HG03520 (cell line): ENCODE measurements around the gene BET1L.
"Not testable (repeated sequence)": the region's sequence is repeated elsewhere in the genome, so short reads cannot be mapped to it uniquely, and the experiment has no call there.

ENCODE experiments used
- ATAC-seq: cut with Tn5 transposase; IDR thresholded peaks from one replicate; pipeline ENCODE4 v1.9.1; 2021; ENCODE audit warnings: mild to moderate bottlenecking, moderate library complexity; ENCODE audit not compliant: unreplicated experiment

BET1L gene, protein sequence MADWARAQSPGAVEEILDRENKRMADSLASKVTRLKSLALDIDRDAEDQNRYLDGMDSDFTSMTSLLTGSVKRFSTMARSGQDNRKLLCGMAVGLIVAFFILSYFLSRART

DNA sequence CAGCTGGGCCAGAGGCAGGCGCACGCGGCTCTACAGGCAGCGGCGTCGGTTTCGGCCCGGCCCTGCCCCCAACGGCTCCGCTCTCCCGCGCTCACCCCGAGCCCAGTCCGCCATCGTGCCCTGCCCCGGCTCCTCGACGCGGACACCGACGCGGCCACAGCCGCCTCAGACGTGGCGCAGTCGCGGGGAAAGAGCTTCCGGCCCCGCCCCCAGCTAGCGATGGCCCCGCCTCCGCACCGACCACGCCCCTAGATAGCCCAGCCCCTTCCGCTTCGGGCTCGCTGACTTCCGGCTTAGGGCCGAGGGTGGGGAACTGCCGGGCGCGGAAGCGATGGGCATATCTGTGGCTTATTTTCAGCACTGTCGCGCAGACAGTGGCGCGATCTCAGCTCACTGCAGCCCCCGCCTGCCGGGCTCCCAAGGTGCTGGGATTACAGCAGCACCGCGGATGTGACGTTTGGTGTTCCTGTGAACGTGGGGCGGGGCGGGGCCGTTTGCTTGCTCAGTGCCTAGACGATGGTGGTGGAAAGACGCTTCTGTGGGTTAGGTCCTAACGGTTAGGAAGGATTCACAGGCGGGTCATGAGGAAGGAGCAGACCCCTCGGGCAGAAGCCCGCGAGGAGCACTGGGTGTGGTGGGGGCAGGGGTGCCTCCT lies at the start of gene BET1L, which contains the start of gene RIC8A:
Gene BET1L (minus strand): TSS at position 192 of the 655 bp plus-strand sequence. CDS start 78 bp downstream, at position 114.
Gene RIC8A (plus strand): TSS at position 501 of the 655 bp plus-strand sequence. CDS start 1,147 bp downstream, outside the sequence.
- ATAC-seq: peak; percentile 76

DNA sequence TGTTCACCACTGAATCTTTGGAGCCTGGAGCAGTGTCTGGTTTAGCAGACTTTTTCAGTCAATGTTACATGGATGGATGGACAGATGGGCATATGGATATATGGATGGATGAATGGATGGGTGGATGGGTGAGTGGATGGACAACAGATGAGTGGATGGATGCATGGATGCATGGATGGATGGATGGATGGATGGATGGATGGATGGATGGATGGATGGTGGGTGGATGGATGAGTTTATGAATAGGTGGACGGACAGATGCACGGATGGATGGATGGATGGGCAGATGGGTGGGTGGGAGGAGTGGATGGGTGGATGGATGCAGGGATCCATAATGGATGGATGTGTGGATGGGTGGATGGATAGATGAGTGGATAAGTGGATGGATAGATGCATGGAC lies 48.6 kb upstream of the BET1L start:
- no peak for ATAC-seq

DNA sequence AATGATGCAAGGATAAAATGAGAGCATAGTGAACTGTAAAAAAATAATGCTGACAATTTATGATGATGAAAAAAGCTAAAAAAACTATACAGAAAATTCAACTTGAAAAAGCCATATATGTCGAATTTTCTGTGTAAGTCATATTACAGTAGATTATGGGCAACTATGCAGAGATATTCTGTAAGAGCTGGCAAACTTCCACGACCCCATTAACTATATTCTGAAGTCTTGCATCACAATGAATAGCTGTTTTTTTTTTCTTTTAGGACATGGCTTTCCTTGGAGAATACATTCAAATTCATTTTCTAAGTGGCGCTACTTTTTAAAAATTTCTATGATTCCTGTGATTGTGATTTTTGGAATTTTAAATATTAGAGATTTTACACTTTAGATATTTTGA lies 48.0 kb upstream of the BET1L start:
- ATAC-seq: no peak

DNA sequence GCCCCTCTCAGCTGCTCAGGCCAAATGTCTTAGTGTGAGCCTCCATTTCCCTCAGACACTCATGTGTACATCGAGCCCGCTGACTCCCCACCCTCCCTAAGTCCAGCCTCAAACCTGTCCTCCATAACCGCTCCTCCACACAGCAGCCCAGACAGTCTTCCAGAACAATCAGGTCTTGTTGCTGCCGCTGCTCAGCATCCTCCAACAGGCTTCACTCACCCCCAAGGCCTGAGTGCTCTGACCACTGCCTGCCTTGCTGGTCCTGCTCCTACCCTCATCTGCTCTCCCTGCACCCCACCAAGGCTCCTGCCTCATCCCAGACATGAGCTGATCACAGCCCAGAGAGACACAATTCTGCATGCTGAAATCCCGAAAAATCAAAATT lies 46.7 kb upstream of the BET1L start:
- no peak for ATAC-seq

DNA sequence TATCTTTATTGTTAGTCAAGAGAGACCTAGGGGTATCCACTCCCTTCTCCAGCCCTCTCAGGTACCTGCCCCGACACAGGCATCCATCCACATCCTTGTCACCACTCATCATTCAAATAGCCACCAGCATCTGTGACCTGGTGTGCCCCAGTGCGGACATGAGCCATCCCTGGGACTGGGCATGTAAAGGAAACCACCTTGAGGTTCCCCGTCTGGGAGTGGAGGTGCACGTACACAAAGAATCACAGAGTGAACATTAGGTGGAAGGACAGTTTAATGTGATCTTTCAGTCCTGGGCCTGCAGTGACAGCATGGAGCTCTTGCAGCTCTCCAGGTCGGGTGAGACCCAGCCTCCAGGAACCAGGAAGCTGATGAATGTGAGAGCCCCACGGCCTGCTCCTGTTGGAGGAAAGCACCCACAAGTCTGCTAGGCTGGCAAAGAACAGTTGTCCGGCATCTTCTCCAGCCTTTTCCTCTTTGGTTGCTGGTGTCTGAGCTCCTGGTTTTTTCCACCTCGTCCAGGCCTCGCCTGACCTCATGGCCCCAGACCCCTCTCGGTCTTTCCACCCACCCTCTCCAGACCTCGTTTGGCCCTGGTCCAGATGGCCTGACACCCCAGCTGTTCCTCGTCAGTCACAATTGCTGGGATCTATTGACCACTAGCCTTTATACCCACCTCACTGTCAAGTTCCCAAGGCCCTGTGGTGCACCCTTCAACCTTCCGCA lies 46.1 kb upstream of the BET1L start:
- no peak for ATAC-seq

DNA sequence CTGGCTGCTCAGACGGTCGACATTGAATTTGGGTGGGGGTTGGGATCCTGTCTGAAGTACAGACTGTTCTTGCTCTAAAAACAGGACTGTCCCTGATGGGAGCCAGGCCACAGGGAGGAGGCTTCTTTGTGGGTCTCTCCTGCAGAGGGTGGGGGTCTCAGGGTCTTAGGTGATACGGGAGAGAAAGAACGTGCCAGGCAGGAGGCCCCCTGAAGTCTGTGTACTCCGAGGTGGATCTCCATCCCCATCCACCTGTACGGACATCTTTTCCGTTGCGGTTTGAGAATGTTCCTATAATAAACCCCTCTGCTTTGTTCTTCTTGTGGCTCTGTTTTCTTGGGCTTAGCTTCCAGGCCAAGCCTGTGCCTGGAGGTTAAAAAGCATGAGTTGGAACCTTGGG lies 45.5 kb upstream of the BET1L start:
- ATAC-seq: no peak

DNA sequence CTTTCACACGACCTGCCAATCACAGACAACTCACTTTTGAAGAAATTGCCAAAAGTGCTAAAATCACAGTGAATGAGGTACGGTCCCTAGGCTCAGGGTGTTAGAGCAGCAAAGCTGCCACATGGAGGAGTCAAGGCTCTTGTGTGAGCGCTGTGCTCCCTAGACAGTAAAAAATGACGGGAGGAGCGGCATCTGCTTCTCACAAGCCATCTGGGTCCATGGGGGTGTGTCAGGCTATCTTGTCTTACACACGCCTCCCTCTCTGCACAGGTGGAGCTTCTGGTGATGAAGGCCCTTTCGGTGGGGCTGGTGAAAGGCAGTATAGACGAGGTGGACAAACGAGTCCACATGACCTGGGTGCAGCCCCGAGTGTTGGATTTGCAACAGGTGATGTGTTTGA lies 44.4 kb upstream of the BET1L start:
- ATAC-seq: no peak

DNA sequence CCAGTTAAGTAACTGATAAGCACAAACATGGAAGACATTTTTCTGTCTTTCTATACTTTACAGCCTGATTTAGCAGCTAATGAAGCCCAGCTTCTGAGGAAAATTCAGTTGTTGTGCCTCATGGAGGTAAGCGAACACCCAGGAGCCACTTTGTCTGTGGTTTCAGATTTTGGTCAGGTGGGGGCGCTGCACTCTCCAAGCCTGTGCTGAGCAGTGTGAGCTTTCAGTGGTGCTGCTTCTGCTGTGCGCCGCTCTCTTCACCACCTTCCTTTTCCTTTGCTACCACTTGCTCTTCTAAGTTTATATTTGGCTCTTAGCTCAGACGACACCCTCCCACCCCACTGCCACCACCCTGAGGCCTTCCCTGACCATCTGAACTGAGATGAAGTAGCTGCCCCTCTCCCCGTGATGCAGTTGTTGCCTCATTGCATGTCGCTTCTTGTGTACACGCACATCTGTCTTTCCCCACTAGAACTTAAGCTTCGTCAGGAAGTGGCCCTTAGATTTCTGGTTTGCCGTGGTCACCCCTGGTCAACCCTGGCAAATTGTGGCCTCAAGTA lies 43.6 kb upstream of the BET1L start:
- ATAC-seq: no peak

DNA sequence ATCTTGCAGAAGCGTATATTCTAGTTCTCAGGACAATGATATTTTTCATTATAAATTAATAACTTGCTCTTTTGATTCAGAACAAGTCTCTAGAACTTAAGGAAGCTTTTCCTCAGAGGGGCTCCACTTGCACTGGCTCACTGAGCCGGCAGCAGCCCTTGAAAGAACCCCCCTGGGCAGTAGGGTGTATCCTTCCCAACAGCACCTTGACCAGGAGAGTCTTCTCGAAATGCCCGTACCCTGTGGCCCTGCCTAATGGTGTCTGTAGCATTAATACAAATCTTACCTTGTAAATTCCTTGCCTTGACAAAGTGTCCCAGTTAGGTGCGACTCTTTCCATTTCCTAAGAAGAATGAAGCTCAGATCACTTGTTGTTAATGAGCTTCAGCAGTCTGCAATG lies 43.1 kb upstream of the BET1L start:
- no peak for ATAC-seq

DNA sequence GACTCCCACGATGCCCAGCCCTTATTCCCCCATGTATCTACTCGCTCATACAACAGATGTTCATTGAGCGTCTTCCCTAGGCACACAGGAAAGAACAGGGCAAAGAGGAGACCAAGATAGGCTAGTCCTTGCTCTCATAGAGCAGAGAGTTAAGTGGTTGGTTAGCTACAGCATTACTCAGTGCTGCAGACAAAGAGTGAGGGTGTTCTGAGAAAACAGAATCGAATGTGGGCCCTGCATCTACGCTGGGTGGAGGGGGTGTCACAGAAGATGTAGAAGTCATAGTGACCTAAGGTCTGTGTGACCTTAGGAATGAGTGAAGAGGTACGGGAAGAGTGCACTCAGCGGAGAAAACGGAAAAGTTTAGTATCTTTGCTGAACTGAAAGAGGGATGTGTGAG lies 41.9 kb upstream of the BET1L start:
- ATAC-seq: no peak

DNA sequence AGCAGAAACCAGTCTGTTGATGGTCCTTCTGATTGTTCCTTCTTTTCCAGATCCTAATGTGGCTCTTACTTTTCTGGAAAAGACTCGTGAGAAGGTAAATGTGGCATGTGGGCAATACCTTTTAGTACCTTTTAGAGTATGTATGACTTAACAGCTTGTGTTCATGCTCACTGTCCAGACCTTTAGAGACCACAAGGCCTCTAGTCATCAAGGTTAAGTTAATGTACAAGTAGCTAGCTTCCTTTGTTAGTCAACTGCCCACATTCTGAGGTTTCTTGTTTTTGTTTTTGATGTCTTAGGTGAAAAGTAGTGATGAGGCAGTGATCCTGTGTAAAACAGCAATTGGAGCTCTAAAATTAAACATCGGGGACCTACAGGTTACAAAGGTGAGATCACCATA lies 37.2 kb upstream of the BET1L start:
- no peak for ATAC-seq

DNA sequence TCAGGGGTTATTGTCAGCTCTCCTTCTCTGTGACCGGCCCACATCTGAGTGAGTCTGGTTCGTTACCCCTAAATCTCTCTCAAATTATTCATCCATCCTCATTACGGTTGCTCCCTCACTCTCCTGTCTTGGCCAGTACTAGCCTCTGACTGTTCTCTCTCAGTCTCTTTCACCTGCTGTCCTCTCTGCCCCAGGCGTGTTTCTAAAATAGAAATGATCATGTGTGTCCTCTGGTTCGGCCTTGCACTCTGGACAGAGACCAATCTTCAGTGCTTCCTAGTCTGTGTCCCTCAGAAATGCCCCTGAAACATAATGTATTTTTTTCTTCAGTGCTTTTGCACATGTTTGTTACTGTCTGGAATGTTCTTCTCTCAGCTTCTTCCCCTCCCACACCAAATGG lies 34.4 kb upstream of the BET1L start:
- ATAC-seq: no peak

DNA sequence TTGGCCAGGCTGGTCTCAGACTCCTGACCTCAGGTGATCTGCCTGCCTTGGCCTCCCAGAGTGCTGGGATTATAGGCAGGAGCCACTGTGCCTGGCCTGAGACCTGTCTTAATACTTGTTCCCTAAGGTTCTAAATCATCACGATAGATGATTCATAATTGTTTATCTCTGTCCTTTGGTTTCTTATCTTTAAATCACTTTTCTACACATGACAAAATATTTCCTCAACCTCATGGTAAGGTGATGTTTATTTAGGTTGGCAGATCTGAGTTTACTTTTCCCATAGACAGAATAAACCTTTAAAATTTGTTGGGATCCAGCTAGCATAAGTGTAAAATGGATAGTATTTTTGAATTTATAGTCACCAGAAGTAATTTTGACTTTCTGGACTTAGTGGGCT lies 33.1 kb upstream of the BET1L start:
- no peak for ATAC-seq

DNA sequence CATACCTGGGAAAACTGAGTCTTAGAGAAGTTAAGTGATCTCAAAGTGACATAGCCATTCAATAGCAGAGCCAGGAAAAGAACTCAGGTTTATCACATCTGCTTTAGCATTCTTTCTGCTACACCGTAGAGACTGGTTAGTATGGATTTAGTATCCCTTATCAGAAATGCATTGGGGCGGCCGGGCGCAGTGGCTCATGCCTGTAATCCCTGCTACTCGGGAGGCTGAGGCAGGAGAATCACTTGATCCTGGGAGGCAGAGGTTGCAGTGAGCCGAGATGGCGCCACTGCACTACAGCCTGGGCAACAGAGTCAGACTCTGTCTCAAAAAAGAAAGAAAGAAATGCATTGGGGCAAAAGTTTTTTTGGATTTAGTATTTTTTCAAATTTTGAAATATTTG lies 31.1 kb upstream of the BET1L start:
- not testable (repeated sequence) for ATAC-seq

DNA sequence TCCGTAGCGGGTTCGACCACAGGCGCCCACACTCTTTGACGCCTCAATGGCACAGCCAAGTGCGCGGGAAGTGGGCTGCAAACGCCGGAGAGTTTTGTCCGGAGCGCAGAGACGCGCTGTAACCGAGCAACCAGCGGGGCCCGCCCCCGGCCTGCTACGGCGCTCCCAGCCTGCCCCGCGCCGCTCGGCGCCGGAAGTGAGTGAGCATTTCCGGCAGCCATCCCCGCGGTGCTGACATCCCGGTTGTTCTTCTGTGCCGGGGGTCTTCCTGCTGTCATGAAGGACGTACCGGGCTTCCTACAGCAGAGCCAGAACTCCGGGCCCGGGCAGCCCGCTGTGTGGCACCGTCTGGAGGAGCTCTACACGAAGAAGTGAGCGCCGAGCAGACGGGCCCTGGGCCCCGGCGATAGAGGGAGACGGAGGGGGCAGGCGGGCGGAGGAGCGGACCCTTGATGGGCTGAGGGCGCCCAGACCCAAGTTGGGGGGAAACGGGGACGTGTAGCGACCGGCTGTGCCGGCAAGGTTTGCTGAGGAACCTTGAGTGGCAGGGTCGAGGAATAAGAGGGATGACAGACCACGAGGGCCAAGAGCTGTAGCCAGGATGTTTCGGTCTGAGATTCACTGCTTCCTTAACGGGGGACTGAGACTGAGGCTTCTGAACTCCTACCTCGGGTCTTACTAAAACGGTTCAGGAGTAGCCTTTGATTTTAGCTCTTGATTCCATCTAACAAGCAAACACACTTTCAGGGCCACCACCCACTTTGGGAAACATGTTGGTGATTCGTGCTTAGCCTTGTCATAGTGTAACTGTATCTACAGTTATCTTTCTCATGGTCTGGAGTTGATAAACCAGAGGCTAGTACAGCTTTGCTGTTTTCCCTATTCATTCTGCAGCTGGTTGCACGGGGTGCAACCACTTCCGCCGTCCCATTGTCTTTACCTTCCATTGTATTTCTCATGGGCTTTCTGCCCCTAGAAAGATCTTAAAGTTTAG lies 29.9 kb upstream of the BET1L start, which contains the start of gene PSMD13:
Gene PSMD13 (plus strand): TSS at position 203 of the 994 bp plus-strand sequence. CDS start 74 bp downstream, at position 277.
- peak; percentile 74 for ATAC-seq

DNA sequence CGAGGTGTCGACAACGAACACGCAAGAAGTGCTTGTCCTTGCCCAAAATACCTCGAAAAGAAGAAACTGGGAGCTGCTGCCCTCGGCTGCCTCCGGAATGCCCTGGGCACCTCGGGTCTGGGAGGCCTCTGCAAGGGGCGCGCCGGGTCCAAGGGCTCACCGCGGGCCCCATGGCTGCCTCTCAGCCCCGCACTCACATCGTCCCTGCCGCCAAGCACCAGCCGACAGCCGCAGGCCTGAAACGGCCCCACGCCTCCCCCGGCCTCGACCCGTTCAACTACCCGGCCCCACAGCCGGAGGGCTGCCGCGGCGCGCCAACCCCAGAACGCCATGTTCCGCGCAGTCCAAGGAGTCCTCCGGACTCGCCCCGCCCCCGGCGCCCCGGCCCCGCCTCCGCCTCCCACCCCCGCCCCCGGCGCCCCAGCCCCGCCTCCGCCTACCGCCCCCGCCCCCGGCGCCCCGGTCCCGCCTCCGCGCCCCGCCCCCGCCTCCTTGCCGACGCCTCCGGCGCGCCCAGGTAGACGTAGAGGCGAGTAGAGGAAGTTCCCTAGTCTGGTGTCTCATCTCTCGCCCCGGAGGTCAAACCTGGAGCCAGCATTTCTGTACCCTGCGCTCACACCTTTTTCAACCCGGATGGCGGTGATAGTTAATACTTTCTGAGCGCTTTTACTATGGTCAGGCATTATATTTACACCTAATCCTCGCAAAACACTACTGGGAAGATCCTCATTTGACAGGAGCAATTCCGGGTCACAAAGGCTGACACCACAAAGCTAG lies 29.0 kb upstream of the BET1L start, which contains the start of gene SIRT3:
Gene SIRT3 (minus strand): TSS at position 346 of the 777 bp plus-strand sequence. CDS start 14 bp downstream, at position 332.
- ATAC-seq: peak; percentile 55

DNA sequence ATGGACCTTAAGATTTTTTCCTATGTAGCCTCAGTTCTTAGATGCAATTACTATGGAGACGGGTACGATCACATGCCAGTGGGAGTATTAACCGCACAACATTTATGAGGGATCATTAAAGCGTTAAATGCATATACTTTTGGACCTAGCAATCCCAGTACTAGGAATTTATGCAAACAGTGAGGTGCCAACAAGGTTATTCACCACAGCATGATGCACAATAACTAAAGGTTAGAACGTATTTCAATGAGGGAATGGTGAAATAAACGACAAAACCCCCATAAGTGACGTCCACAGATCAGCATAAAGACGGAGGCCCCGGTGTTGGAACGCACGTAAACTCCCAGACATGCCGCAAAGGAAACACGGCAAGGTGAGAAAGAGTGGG lies 28.4 kb upstream of the BET1L start:
- ATAC-seq: peak; percentile 12

DNA sequence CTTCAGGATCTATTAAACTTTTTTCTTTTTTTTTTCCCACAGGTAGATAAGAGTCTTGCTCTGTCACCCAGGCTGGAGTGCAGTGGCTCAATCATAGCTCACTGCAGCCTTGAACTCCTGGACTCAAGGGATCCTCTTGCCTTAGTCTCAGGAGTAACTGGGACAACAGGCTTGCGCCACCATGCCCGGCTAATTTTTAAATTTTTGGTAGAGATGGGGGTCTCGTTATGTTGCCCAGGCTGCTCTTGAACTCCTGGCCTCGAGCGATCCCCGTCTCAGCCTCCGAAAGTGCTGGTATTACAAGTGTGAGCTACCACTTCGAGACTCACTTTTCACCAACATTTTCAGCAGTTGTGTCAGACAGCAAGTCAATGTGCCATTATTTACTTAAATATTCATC lies 28.0 kb upstream of the BET1L start:
- ATAC-seq: no peak

DNA sequence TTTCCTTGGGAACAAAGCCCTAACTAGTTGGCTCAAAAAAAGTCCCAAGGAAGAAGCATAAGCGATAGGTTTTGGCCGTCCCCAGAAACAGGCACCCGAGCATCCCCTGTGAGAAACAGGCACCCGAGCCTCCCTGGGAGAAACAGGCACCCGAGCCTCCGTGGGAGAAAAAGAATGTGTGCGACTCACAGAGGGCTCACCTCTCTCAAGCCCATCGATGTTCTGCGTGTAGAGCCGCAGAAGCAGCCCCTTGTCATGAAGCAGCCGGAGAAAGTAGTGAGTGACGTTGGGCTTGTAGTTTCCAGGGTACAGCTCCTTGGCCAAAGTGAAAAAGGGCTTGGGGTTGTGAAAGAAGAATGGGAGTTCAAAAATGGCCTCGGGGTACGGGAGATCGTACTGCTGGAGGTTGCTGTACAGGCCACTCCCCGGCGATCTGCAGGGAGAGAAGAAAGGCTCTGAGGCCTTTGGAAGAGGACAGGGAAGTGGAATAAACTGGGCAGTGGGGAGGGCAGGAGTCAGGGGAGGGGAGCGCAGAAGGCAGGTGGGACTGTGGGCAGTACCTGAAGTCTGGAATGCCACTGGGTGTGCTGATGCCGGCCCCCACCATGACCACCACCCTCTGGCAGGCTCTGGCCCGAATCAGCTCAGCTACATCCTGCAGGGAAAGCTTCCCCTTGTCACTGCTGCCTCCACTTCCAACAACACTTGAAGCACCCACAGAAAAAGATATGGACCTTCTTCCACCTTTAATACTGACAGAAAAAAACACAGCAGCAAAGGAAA lies 25.8 kb upstream of the BET1L start:
- ATAC-seq: no peak
